OCI-LY3 (cell line): ENCODE results near the gene KLHDC9.
A peak's percentile ranks its signal among the peaks of the same experiment; 100 is the strongest.

ENCODE experiments used
- H2AFZ ChIP-seq: fragments of 200-600, 300-600 bp; shearing (Covaris generic); 2 replicates; pipeline ENCODE4 v1.6.0; 2014; ENCODE audit warnings: antibody characterized with exemption, low read depth, low read length
- H3K27ac ChIP-seq: fragments of 200-600, 300-600 bp; sonication (generic); 2 replicates; pipeline ENCODE4 v1.5.1; 2014; ENCODE audit warnings: mild to moderate bottlenecking, low read length, moderate library complexity, mixed read lengths
- H3K27me3 ChIP-seq: fragments of 200-600, 300-600 bp; sonication (generic); 2 replicates; pipeline ENCODE4 v1.6.1; 2014; ENCODE audit warnings: low read depth, low read length, mixed read lengths
- H3K36me3 ChIP-seq: fragments of 200-600, 300-600 bp; sonication (generic); replicated peaks from 2 replicates; pipeline ENCODE3; 2014; ENCODE audit warnings: low read depth, low read length, mixed read lengths
- H3K4me1 ChIP-seq: fragments of 300-600, 200-600 bp; sonication (generic); 2 replicates; pipeline ENCODE4 v1.6.1; 2014; ENCODE audit warnings: low read length, mixed read lengths
- H3K4me2 ChIP-seq: fragments of 200-600, 300-600 bp; sonication (generic); 2 replicates; pipeline ENCODE4 v1.6.1; 2014; ENCODE audit warnings: low read length, mixed read lengths
- H3K4me3 ChIP-seq: fragments of 300-600, 200-600 bp; sonication (generic); 2 replicates; pipeline ENCODE4 v1.5.1; 2014; ENCODE audit warnings: antibody characterized with exemption, mild to moderate bottlenecking, low read length, moderate library complexity
- H3K79me2 ChIP-seq: fragments of 300-600, 200-600 bp; shearing (Covaris generic); 2 replicates; pipeline ENCODE4 v1.6.1; 2014; ENCODE audit warnings: mild to moderate bottlenecking, low read length, mixed read lengths
- H3K9ac ChIP-seq: fragments of 300-600, 200-600 bp; shearing (Covaris generic); 2 replicates; pipeline ENCODE4 v1.6.0; 2014; ENCODE audit warnings: mild to moderate bottlenecking, low read length, moderate library complexity
- H3K9me3 ChIP-seq: fragments of 200-600, 300-600 bp; shearing (Covaris generic); 2 replicates; pipeline ENCODE4 v1.6.1; 2014; ENCODE audit warnings: low read length, mixed read lengths; ENCODE audit not compliant: insufficient read depth
- H4K20me1 ChIP-seq: fragments of 200-600, 300-600 bp; sonication (generic); 2 replicates; pipeline ENCODE4 v1.6.1; 2016; ENCODE audit warnings: low read length, mixed read lengths; ENCODE audit not compliant: insufficient read depth
- EZH2phosphoT487 ChIP-seq: fragments of 200-600 bp; shearing (Covaris generic); IDR thresholded peaks from 2 replicates; pipeline ENCODE4 v1.6.1; 2018; ENCODE audit warnings: antibody characterized with exemption, mixed run types, low read depth
- TF ChIP-seq, protein P1 (sequence below): fragments of 200-600, 300-600 bp; sonication (generic); IDR thresholded peaks from 2 replicates; pipeline ENCODE4 v1.5.1; 2014; ENCODE audit warnings: antibody characterized with exemption, low read length, low read depth

The KLHDC9 gene

DNA sequence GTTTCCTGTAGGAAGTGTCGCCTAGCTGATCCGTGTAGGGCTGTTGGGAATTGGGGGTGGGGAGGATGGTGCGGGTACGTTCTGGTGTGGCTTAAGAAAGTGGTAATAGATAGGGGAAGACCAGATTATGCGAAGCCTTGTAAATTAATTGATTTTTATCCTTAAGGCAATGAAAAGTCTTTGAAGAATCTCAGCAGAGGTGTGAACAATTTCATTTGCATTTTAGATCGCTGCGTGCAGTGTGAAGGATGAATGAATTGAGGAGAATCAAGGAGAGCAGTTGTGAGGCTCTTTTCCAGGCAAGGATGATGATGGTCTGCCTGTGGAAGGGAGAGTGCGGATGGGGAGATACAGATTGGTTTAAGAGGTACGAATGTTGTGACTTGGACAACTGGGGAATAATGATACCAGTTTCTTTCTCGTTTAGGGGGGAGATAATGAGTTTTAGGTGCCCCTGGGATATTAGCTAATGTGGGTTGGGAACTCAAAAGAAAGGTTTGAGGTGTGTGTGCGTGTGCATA is 35.1 kb downstream of the KLHDC9 start:
- TF ChIP-seq, protein P1, sequence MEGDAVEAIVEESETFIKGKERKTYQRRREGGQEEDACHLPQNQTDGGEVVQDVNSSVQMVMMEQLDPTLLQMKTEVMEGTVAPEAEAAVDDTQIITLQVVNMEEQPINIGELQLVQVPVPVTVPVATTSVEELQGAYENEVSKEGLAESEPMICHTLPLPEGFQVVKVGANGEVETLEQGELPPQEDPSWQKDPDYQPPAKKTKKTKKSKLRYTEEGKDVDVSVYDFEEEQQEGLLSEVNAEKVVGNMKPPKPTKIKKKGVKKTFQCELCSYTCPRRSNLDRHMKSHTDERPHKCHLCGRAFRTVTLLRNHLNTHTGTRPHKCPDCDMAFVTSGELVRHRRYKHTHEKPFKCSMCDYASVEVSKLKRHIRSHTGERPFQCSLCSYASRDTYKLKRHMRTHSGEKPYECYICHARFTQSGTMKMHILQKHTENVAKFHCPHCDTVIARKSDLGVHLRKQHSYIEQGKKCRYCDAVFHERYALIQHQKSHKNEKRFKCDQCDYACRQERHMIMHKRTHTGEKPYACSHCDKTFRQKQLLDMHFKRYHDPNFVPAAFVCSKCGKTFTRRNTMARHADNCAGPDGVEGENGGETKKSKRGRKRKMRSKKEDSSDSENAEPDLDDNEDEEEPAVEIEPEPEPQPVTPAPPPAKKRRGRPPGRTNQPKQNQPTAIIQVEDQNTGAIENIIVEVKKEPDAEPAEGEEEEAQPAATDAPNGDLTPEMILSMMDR, result no peak
- no peak for TF ChIP-seq EZH2phosphoT487
- peak overlapping the region; percentile 68 for H3K27ac ChIP-seq
- H3K9me3 ChIP-seq, result no peaks in the 10 kb centered on the region
- peak overlapping the region; percentile 88 for H2AFZ ChIP-seq
- peaks cover 15% of the 10 kb centered on the region for H3K4me1 ChIP-seq
- peak overlapping the region; percentile 89 for H3K4me2 ChIP-seq
- H3K9ac ChIP-seq, result peak overlapping the region; percentile 82
- peak overlapping the region; percentile 88 for H3K4me3 ChIP-seq
- H3K36me3 ChIP-seq, result peaks cover 20% of the 10 kb centered on the region
- peaks cover 41% of the 10 kb centered on the region for H3K79me2 ChIP-seq
- H4K20me1 ChIP-seq, result no peaks in the 10 kb centered on the region
- no peaks in the 10 kb centered on the region for H3K27me3 ChIP-seq

DNA sequence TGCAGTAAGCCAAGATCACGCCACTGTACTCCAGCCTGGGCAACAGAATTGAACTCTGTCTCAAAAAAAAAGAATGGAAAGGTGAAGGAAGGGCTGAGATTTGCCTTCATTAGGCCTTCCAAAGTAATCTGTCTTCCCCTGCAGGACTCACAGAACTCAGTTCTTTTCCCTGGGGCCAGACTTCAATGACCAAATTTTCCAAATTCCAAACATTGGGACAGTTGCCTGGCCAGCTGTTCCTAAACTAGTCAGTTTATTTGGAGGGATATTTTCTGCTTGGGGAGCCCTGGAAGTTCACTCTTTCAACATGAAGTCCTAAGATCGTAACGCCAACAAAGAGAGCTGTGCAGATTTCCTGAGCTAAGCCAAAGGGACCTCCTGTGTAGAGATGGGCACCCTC is 39.7 kb downstream of the KLHDC9 start:
- Histone ChIP-seq H2AFZ (no peak overlapping the region), H3K9me3 (no peaks in the 10 kb centered on the region), H3K9ac (no peak overlapping the region), H3K4me1 (peaks cover 6% of the 10 kb centered on the region), H4K20me1 (no peaks in the 10 kb centered on the region), H3K36me3 (no peaks in the 10 kb centered on the region), H3K27me3 (no peaks in the 10 kb centered on the region), H3K4me2 (no peak overlapping the region), H3K4me3 (no peak overlapping the region), H3K79me2 (peaks cover 10% of the 10 kb centered on the region), H3K27ac (no peak overlapping the region)
- TF ChIP-seq EZH2phosphoT487, result no peak
- TF ChIP-seq, protein P1, result no peak

DNA sequence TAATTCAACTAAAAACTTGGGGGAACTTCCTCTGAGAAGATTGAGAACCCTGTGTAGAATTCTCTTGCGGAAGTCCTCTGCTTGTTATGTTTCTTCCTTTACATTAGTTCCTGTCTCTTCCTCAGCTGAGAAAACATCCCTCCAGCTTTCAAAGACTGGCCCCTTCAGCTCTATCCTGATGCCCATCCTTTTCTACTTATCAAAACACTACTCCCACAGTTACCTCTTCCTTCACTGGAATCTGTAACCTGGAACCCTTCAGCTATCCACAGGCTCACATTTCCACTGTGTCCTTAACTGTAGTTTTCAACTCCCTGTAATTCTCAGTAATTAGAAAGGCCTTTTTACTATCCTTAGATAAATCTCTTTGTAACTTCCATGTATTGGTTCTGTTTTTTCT is 40.3 kb downstream of the KLHDC9 start:
- Histone ChIP-seq H3K9me3 (no peaks in the 10 kb centered on the region), H3K36me3 (no peaks in the 10 kb centered on the region), H2AFZ (no peak overlapping the region), H3K79me2 (peaks cover 5% of the 10 kb centered on the region), H3K27me3 (no peaks in the 10 kb centered on the region), H3K4me1 (peaks cover 5% of the 10 kb centered on the region), H3K4me3 (no peak overlapping the region), H3K4me2 (no peak overlapping the region), H4K20me1 (no peaks in the 10 kb centered on the region), H3K9ac (no peak overlapping the region), H3K27ac (no peak overlapping the region)
- TF ChIP-seq, protein P1, result no peak
- no peak for TF ChIP-seq EZH2phosphoT487

DNA sequence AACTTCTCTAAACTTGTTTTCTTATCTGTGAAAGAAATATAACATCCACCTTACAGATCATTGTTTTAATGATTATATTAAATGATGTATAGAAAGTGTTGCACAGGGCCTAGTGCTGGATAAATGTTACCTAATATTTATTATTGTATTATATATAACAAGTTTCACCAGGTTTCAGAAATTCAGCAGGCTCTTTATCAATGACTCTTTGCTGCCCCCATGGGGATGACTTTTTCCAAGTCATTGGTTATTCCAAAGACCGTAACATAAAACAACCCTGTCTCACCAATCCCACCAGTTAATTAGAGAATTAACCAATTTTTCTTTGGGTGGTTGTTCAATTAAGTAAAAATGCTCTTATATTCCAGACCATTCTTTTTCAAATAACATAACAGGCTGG is 41.6 kb downstream of the KLHDC9 start:
- Histone ChIP-seq H2AFZ (no peak overlapping the region), H3K27ac (no peak overlapping the region), H3K27me3 (no peaks in the 10 kb centered on the region), H3K4me2 (no peak overlapping the region), H3K36me3 (no peaks in the 10 kb centered on the region), H3K4me3 (no peak overlapping the region), H4K20me1 (no peaks in the 10 kb centered on the region), H3K9me3 (no peaks in the 10 kb centered on the region), H3K9ac (no peak overlapping the region), H3K4me1 (no peaks in the 10 kb centered on the region), H3K79me2 (no peaks in the 10 kb centered on the region)
- TF ChIP-seq, protein P1, result peak; percentile 72
- no peak for TF ChIP-seq EZH2phosphoT487
